KMS-11 (cell line): ENCODE measurements around the gene ABHD17A.

ENCODE experiments used
- H2AFZ ChIP-seq: fragments of 200-600 bp; sonication (generic); 2 replicates; pipeline ENCODE4 v1.6.1; 2016; ENCODE audit warnings: antibody characterized with exemption, mixed run types, low read depth
- H3K27ac ChIP-seq: fragments of 200-600 bp; sonication (generic); 2 replicates; pipeline ENCODE4 v1.6.1; 2016; ENCODE audit warnings: mild to moderate bottlenecking, mixed run types
- H3K27me3 ChIP-seq: fragments of 200-600 bp; sonication (generic); 2 replicates; pipeline ENCODE4 v1.6.1; 2017; ENCODE audit warnings: mild to moderate bottlenecking, low read depth, mixed run types, moderate library complexity; ENCODE audit not compliant: insufficient read depth
- H3K36me3 ChIP-seq: fragments of 200-600 bp; sonication (generic); 2 replicates; pipeline ENCODE4 v1.6.1; 2017; ENCODE audit warnings: mild to moderate bottlenecking, mixed run types; ENCODE audit not compliant: insufficient read depth
- H3K4me1 ChIP-seq: fragments of 200-600 bp; sonication (generic); 2 replicates; pipeline ENCODE4 v1.6.1; 2016; ENCODE audit warnings: mild to moderate bottlenecking, low read depth, mixed run types; ENCODE audit not compliant: poor library complexity, severe bottlenecking
- H3K4me2 ChIP-seq: fragments of 200-600 bp; sonication (generic); 2 replicates; pipeline ENCODE4 v1.7.0; 2016; ENCODE audit warnings: mild to moderate bottlenecking, mixed run types
- H3K4me3 ChIP-seq: fragments of 200-600 bp; sonication (generic); IDR thresholded peaks from 2 replicates; pipeline ENCODE4 v1.6.1; 2017; ENCODE audit warnings: low read depth, low read length, mixed read lengths; ENCODE audit not compliant: insufficient read depth
- H3K79me2 ChIP-seq: fragments of 200-600 bp; sonication (generic); 2 replicates; pipeline ENCODE4 v1.6.1; 2016; ENCODE audit warnings: low read depth, mixed run types; ENCODE audit not compliant: insufficient read depth
- H3K9ac ChIP-seq: fragments of 200-600 bp; sonication (generic); 2 replicates; pipeline ENCODE4 v1.6.1; 2016; ENCODE audit warnings: mild to moderate bottlenecking, mixed run types
- H4K20me1 ChIP-seq: fragments of 200-600 bp; sonication (generic); 2 replicates; pipeline ENCODE4 v1.6.1; 2016; ENCODE audit warnings: mild to moderate bottlenecking, mixed run types; ENCODE audit not compliant: insufficient read depth
- CTCF ChIP-seq: fragments of 200-600 bp; sonication (generic); conservative IDR thresholded peaks from 2 replicates; pipeline ENCODE4 v1.6.1; 2017; ENCODE audit warnings: low read depth, mild to moderate bottlenecking, antibody characterized with exemption, low read length, moderate library complexity, mixed read lengths

The ABHD17A gene

DNA sequence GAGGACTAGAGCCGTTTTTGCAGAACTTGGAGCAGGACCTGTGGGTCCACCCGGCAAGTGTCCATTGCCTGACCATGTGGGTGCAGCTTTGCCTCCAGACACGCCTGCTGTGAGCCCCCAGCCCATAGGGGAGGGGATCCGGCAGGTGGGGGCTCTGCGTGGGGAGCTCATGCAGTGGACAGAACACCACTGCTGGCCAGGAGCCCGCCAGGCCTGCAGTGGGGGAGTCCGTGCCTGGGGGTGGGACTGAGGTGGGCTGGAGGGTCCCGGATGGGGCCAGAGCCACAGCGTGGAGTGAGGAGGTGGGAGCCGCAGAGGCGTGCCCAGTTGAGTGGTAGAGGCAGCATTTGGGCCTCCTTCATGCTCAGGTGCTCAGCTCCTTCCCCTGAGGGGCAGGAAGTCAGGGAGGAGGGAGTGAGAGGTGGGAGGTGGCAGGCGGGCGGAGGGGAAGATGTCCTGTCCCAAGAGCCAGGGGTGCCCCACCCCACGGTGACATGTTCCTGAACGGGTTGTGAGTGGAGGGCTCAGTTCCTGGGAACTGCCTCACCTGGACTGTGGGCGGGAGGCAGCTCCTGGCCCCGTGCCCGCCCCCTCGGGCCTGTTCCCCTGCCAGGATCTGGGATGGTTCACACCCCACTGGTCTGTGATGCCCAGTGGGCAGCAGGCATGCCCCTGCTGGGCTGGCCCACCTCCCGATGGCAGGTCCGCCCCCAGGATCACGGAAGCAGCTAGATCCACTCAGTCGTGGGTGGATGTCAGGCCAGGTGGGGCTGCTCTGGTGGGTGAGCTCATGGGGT is 28.7 kb upstream of the ABHD17A start:
- H3K4me3 ChIP-seq: no peak overlapping the region
- H4K20me1 ChIP-seq: no peaks in the 10 kb centered on the region
- H3K79me2 ChIP-seq: peaks cover 8% of the 10 kb centered on the region; the same call in 1 of the 2 replicates
- no peaks in the 10 kb centered on the region for H3K4me1 ChIP-seq
- no peaks in the 10 kb centered on the region for H3K27me3 ChIP-seq
- no peak overlapping the region for H3K9ac ChIP-seq
- no peaks in the 10 kb centered on the region for H3K36me3 ChIP-seq
- no peak overlapping the region for H3K4me2 ChIP-seq
- H3K27ac ChIP-seq: no peak overlapping the region
- no peak for TF ChIP-seq CTCF
- no peak overlapping the region for H2AFZ ChIP-seq

DNA sequence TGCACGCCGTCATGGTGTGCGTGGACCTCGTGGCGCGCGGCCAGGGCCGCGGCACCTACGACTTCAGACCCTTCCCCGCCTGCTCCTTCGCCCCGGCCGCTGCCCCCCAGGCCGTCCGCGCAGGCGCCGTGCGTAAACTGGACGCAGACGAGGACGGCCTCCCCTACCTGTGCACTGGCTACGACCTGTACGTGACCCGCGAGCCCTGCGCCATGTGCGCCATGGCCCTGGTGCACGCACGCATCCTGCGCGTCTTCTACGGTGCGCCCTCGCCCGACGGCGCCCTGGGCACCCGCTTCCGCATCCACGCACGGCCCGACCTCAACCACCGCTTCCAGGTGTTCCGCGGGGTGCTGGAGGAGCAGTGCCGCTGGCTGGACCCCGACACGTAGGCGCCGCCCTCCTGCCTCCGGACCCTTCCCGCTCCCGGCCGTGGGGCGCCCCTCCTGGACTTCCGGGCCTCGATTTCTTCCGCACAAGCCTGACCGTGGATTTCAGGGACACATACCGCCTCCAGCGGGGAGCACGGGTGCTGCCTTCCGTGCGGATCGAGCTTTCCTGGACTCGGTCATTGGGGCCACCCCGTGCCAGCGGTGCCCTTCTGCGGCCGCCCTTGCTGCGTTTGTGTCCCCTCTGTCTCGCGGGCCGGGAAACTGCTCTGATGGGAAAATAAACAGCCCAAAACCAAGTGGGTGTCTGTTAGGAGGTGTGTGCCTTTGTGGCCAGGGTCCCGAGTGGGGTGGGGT is 27.6 kb upstream of the ABHD17A start:
- Histone ChIP-seq H3K9ac (no peak overlapping the region), H2AFZ (no peak overlapping the region), H3K4me1 (no peaks in the 10 kb centered on the region), H3K27ac (no peak overlapping the region), H3K79me2 (peaks cover 13% of the 10 kb centered on the region; the same call in 1 of the 2 replicates), H3K4me3 (no peak overlapping the region), H3K36me3 (no peaks in the 10 kb centered on the region), H4K20me1 (no peaks in the 10 kb centered on the region), H3K27me3 (no peaks in the 10 kb centered on the region), H3K4me2 (no peak overlapping the region)
- no peak for TF ChIP-seq CTCF

DNA sequence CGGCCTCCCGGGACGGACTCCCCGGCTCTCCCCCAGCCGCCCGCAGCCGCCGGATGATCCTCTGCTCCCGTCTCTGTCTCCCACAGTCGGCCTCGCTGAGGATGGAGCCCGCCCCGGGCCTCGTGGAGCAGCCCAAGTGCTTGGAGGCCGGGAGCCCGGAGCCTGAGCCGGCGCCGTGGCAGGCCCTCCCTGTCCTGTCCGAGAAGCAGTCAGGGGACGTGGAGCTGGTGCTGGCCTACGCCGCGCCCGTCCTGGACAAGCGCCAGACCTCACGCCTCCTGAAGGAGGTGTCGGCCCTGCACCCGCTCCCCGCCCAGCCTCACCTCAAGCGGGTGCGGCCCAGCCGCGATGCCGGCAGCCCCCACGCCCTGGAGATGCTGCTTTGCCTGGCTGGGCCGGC is 26.7 kb upstream of the ABHD17A start:
- Histone ChIP-seq H3K27ac (no peak overlapping the region), H3K79me2 (peaks cover 22% of the 10 kb centered on the region; the same call in 1 of the 2 replicates), H3K4me2 (no peak overlapping the region), H4K20me1 (no peaks in the 10 kb centered on the region), H3K9ac (no peak overlapping the region), H3K4me1 (no peaks in the 10 kb centered on the region), H3K27me3 (no peaks in the 10 kb centered on the region), H3K36me3 (no peaks in the 10 kb centered on the region), H2AFZ (no peak overlapping the region), H3K4me3 (no peak overlapping the region)
- TF ChIP-seq CTCF: no peak

DNA sequence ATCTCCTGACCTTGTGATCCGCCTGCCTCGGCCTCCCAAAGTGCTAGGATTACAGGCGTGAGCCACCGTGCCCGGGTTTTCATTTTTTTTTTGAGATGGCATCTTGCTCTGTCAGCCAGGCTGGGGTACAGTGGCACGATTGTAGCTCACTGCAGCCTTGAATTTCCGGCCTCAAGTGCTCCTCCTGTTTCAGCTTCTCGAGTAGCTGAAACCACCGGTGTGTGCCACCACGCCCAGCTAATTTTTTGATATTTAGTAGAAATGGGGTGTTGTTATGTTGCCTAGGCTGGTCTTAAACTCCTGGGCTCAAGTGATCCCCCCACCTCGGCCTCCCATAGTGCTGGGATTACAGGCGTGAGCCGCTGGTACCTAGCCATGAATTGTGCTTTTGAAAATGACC is 25.8 kb upstream of the ABHD17A start:
- no peak overlapping the region for H3K4me3 ChIP-seq
- H3K27ac ChIP-seq: no peak overlapping the region
- H3K4me2 ChIP-seq: no peak overlapping the region
- H3K4me1 ChIP-seq: peaks cover under 1% of the 10 kb centered on the region
- H3K9ac ChIP-seq: no peak overlapping the region
- no peaks in the 10 kb centered on the region for H4K20me1 ChIP-seq
- no peaks in the 10 kb centered on the region for H3K27me3 ChIP-seq
- peaks cover 26% of the 10 kb centered on the region; the same call in 1 of the 2 replicates for H3K79me2 ChIP-seq
- H3K36me3 ChIP-seq: no peaks in the 10 kb centered on the region
- TF ChIP-seq CTCF: no peak
- H2AFZ ChIP-seq: no peak overlapping the region
